HG02798 (cell line): Measurements from ENCODE around the gene SDHAF2.
"Not testable (repeated sequence)": the region's sequence is repeated elsewhere in the genome, so short reads cannot be mapped to it uniquely, and the experiment has no call there.

Experiments
- ATAC-seq: cut with Tn5 transposase; IDR thresholded peaks from one replicate; pipeline ENCODE4 v1.9.1; 2021; ENCODE audit warnings: mild to moderate bottlenecking; ENCODE audit not compliant: unreplicated experiment, poor library complexity

The SDHAF2 gene

GRCh38 chr11:61429691-61430582 is at the start of gene SDHAF2, which contains the start of gene CPSF7:
Gene SDHAF2 (plus strand): TSS chr11:61430124. CDS start chr11:61430147, 23 bp downstream.
Gene CPSF7 (minus strand): TSS chr11:61429975. CDS start chr11:61429235, 740 bp downstream.
- peak; percentile 92 for ATAC-seq

- no peak for ATAC-seq
These were observed 49.0 kb upstream of the SDHAF2 start for GRCh38 chr11:61380884-61381283.

DNA sequence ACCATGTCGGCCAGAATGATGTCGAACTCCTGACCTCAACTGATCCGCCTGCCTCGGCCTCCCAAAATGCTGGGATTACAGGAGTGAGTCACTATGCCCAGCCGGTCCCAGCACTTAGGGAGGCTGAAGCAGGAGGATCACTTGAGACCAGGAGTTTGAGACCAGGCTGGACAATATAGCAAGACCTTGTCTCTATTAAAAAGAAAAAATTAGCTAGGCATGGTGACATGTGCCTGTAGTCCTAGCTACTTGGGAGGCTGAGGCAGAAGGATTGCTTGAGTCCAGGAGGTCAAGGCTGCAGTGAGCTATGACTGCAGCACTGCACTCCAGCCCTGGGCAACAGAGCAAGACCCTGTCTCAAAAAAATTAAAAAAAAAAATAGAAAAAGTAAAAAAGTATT is 46.1 kb upstream of the SDHAF2 start:
- not testable (repeated sequence) for ATAC-seq

DNA sequence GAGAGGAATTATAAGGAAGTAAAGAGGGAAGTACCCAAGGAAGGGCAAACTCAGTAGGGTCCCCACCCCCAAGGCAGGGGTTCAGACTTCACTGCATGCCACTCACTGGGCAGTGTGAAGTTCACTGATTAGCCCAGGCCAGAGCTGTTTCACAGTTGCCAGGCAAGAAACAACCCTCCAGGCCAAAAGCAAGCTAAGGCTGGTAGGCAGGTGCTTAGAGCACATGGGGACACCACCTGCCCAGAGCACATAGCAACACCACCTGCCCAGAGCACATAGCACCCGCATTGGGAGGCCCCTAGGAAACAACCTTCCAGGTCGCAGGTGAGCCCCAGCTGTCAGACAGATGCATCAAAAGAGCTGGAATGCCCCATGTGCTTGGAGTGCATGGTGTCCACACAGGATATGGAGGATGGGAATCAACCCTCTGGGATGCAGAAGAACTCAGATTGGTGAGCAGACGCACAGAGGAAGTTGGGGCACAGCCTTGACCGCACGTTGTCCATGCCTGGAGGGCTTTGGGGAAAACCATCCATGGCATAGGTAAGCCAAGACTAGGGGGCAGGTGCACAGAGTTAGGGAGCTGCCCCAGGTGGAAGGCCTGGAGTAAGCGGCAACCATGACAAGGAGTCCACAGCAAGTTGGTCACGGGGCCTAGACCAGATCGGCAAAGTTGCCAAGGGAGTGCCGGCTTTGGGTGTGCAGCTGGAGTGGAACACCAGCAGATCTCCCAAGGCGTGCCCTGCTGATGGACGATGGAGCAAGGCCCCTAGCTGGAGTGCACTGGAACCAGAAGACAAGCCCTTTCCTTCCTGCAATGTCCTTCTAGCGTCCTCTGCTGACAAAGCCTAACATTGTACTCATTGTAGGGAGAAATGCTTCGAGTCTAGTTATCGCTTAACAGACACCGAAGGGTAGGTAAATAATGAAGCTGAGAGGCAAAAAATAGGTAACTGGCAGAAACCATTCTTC is 45.4 kb upstream of the SDHAF2 start:
- no peak for ATAC-seq

DNA sequence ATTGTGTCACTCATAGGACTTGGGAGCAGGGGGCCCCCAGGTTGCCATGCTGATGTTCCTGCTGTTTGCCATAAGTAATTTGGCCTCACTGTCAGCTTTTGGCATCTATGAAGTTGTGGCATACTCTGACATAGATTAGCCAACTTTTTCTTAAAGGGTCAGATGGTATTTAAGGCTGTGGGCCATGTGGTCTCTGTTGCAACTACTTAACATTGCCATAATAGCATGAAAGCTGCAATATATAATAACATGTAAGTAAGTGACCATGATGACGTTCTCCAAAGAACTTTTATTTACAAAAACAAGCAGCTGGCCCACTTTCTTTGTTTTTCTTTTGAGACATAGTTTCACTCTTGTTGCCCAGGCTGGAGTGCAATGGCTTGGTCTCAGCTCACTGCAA is 39.8 kb upstream of the SDHAF2 start:
- ATAC-seq, result no peak

GRCh38 chr11:61392981-61393595 is 36.8 kb upstream of the SDHAF2 start:
- ATAC-seq, result no peak

GRCh38 chr11:61401173-61401572 is 28.8 kb upstream of the SDHAF2 start:
- no peak for ATAC-seq

- ATAC-seq, result no peak
These were observed 28.4 kb upstream of the SDHAF2 start for GRCh38 chr11:61401573-61401972.

DNA sequence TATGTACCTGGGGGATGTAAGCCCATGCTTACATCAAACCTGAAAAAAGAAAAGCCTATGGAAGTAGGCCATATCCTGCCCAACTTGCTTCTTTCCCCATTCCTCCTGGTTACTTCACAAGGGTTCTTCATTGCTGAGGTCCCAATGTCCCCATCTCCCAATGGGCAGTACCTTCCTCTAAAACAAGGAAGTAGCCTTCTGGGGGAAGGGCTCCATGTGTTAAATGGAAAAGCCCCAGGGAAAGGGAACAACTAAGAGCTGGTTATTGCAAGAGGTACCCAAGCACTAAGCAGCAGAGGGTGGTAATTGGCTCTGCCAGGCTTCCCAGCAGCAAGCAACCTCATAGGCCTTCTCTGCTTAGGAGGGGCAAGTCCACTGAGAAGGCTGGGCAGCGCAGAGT is 26.3 kb upstream of the SDHAF2 start:
- ATAC-seq, result no peak

GRCh38 chr11:61404103-61404502 is 25.8 kb upstream of the SDHAF2 start:
- no peak for ATAC-seq

DNA sequence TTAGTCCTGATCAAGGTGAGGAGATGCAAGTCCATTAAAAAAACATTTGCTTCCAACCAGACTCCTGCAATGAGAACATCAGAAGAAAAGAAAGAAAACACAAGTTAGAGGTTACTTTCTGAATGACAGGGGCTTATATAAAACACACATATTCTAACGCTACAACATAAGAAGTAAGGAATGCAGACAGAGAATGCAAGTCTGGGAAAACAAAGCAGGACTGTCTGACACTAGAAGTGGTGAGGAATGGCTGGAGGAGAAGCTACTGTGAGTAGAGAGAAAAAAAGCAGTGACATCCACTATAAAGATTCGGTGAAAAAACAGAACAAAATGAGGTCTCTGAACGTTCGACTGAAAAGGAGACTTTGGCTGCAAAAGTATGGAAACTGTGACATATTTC is 25.3 kb upstream of the SDHAF2 start:
- no peak for ATAC-seq

DNA sequence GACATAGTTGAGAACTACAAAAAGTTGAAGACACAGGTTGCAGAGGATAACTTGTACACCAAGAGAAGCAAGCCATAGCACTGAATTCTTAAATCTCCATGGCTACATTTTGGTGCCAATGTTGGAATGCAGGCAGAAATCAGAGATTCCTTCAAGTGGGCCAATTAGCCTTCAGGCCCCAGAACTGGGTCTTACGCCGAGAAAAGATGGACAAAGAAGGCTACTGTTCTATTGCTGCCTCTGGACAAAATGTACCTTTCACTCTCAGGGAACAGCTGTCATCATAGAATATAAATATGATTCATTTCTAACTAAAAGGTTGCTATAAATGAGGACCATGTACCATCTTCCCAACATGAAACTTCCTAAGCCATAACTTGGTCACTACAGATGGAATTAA is 23.9 kb upstream of the SDHAF2 start:
- ATAC-seq, result no peak

DNA sequence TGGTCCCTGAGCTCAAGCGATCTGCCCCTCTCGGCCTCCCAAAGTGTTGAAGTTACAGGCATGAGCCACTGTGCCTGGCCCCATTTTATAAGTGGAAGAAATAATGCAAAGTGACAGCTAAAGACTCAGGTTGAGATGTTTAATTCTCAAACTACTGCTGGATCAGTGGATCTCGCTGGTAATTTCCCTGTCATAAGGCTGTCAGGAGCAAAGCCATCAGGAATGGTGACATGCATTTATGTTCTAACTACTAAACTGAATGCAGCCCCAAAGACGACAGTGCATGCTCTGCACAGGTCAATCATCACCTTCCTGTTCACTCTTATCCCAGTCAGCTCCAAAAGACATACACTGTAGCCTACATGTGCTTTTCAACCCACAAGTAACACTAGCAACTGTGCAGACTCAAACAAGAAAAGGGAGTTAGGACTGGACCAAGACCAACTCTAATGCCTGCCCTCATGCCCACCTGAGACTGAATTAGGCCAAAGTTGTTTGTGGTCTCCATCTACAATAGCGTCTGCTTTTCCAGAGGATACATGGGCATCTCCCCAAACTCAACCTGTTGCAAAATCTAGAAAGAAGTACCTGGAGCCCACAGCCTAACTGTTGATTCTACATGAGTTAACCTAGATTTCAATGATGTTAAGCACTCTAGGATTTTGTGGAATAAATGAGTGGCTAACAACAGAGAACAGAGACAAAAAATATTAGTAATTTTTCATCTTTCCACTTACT is 22.8 kb upstream of the SDHAF2 start:
- no peak for ATAC-seq

DNA sequence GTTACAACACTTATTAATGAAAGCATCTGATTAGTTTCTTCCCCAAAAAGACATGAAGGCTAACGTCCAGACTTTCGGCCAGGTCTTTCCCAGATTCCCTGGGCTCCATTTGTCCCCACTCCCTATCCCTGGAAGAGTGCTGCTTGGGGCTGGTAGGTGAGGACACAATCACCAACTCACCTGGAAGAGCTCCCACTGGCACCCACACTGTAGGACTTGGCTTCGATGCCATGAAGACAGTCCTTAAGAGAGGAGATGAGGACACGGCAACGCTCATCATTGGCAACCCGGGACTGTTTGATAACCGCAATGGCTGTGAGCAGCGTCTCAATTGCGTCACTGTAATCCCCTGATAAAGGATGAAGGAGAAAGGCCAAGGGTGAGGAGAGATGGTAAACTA is 18.3 kb upstream of the SDHAF2 start:
- no peak for ATAC-seq

DNA sequence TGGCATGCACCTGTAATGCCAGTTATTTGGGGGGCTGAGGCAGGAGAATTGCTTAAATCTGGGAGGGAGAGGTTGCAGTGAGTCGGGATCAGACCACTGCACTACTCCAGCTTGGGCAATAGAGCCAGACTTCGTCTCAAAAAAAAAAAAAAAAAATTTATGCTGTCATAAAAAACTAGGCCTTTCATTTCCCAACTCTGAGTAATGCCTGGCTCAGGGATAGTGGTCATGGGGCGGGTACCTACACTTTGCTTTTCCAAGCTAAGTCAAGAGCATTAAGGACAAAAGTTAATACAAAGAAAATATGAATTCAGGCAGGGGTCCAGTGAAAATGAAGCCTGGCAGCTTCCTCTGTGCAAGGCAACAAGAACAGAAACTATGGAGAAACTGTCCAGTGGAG is 16.4 kb upstream of the SDHAF2 start:
- no peak for ATAC-seq

DNA sequence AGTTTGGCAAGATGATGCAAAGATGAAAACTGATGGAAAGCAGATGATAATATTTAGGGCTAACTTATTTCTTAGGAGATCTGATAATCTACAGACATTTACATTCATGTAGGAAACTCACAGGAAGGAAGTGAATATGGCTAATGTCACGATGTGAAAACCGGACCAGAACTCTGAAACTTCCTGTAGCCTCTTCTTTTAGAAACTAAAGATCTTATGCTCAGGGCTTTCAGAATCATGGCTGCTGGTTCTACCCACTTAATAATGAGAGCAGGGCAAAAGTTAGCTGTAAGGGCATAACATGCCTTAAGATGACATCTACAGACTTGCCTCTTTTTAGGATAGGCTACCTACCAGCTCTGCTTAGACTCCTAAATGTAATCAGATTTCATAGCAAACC is 15.4 kb upstream of the SDHAF2 start:
- no peak for ATAC-seq

DNA sequence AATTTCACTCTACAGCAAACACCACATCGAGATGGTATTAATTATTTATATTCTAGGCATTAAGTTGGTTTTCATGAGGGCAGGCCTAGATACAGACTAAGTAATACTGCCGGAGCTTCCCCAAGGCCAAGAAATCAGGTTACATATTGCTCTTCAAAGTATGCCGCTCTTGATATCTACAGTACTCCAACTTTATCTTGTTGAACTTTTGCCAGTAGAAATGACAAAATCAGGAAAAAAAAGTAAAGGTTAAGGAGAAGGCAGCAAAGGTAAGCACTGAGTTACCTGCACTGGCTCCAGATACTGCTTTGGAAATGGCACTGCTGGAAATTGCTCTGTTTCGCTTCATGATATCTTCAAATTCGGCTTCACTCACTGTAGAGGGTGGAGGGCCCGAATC is 14.5 kb upstream of the SDHAF2 start:
- no peak for ATAC-seq

DNA sequence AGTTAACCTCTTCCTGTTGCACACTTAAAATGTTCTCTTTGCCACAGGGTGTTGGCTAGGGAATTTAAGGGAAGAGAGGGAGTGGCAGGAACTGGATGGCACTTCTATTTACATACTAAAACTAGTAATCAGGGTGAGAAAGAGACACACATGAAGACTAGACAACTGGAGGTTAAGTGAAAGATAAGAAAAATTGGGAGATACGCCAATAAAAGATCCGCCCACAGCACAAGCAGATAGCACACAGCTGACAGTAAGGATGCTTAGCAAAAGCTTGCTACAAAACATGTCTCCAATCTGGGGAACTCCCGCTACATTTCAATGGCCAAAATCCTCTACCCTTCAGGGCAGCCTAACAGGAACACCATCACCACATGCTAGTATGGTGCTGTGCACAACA is 13.0 kb upstream of the SDHAF2 start:
- no peak for ATAC-seq

GRCh38 chr11:61417670-61418069 is 12.3 kb upstream of the SDHAF2 start:
- ATAC-seq, result no peak

DNA sequence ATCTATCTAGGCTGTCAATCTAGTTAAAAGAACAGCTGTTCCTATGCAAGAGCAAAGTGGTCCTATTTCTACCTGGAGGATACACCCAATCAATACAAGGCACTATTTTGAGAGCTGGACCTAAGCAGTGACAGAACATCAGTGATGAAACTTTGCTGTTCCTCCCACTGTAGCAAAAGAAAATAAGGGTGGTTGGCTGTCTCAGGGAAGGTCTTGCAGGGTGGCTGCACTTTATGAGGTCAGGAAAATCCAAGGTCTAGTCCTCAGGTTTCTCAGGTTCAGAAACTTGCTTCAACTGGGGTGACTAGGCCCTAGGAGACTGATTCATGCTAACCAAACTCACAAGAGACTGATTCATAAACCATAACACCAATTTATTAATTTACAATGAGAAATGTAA is 11.8 kb upstream of the SDHAF2 start:
- no peak for ATAC-seq
